ENCODE measurements around the gene APP. TPM values are rescaled to one million over a fixed set of nuclear protein-coding genes. Genes with fewer than 3 reads are reported as not detected.

Gene APP
- total RNA-seq, 1 donor from 2014 or later: 321 TPM

DNA sequence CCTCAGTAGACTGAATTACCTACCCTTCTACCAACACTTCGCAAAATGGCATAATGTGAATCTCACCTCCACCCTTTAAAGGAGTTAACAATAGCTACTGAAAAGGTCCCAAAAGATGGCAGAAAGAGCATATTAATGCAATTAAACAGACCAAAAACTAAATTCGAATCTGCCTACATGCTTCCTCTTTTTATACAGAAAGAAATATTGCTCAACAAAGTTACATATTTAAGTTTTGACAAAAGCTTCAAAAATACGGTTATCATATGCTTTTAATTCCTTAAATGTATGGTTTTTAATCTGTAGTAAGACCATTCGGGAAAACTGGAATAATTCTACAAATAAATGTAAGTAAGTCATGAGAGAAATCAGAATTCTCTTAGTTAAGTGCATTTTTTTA lies 2.2 kb downstream of the APP start:
- DNase-seq (ENCODE audit: missing footprints) (no peak), ATAC-seq (no peak)
- intact Hi-C loops (cut with DNase I): loop anchor here (5.0 kb wide), 2 partner anchors 41 to 271 kb away; no protein-coding TSS in a partner anchor

DNA sequence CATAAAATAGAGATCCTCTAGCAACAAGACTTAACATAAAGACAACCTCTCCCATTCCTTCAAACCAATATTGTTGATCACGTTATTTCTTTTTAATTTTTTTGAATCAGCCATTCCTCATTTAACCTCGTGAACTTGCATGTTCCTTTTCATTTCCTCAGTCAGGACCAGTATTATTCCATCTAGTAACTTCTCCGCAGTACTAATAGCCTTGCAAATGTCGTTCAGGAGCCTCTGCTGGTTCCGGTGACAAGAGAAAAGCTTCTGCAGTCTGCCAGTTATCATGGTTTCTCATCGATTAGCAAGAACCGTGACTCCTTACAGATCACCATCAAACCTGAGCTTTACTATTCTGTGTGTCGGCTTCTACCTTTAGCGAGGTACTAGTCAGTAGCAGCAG lies 3.0 kb downstream of the APP start:
- ATAC-seq (no peak), DNase-seq (ENCODE audit: missing footprints) (no peak)
- intact Hi-C loops (cut with DNase I): loop anchor here (5.0 kb wide), 2 partner anchors 40 to 270 kb away; no protein-coding TSS in a partner anchor

DNA sequence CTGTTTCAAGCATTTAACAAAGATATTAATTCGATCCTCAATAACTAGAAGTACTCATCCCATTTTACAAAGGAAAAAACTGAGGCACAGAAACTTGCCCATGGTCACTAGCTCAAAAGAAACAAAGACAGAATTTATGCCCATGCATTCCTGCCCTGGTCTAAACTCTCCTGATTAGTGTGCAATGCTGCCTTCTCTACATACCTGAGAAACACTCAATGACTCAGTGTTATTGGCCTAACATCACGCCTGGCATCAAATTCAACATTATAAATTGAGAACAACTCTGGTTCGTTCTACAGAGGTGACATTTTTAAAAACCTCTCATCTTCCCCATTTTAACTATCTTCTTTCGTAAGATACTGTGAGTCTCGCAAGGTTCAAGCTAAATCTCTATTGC lies 5.2 kb downstream of the APP start:
- no peak for DNase-seq (ENCODE audit: missing footprints)
- no peak for ATAC-seq
- intact Hi-C loops (cut with DNase I): loop anchor here (5.0 kb wide), 2 partner anchors 38 to 268 kb away; no protein-coding TSS in a partner anchor

DNA sequence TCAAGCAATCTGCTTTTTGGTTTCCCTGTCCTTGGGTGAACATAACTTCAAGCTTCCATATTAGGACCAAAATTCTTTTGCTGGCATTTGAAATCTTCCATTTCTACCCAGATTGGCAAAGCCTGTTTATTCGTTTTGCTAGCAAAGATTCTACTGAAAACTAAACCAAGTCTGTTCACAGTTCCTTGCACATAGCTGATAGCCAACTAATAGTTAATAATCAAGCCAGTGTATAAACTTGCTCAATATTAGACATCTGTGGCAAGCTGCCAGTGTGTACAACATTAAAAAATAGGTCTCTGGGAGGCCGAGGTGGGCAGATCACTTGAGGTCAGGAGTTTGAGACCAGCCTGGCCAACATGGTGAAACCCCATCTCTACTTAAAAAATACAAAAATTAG lies 6.3 kb downstream of the APP start:
- ATAC-seq (no peak), DNase-seq (ENCODE audit: missing footprints) (no peak)
- intact Hi-C loops (cut with DNase I): no loop called here

DNA sequence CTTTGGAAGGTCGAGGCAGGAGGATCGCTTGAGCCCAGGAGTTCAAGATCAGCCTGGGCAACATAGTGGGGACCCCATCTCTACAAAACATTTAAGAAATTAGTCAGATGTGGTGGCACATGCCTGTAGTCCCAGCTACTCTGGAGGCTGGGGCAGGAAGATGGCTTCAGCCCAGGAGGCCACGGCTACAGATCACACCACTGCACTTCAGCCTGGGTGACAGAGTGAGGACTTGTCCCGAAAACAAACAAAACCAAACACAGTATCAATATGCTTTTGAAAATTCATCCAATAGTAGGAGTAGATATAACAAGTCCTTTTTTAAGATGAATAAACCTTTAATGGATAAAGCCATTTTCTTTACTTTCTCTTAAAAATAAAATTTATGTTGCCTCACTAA lies 8.5 kb downstream of the APP start:
- no peak for DNase-seq (ENCODE audit: missing footprints)
- ATAC-seq: no peak
- intact Hi-C loops (cut with DNase I): no loop called here

DNA sequence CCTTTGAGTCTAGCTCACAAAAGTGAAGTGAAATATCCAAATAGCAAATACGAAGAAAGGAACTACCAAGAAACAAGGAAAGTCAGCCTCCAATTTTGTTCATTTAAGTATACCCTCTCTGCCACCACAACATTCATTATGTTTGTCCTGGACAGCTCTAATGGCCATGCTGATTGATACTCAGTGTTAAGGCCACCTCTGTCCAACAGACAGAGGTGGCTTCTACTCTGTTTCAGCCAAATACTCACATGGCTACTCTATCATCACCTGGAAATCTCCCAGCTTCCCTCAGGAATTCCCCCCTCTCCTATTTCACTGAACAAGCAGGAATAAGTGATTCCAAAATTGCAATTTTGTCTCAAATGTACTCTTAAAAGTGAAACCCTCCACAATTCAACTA lies 10.7 kb downstream of the APP start:
- DNase-seq (ENCODE audit: missing footprints): no peak
- no peak for ATAC-seq
- intact Hi-C loops (cut with DNase I): no loop called here

DNA sequence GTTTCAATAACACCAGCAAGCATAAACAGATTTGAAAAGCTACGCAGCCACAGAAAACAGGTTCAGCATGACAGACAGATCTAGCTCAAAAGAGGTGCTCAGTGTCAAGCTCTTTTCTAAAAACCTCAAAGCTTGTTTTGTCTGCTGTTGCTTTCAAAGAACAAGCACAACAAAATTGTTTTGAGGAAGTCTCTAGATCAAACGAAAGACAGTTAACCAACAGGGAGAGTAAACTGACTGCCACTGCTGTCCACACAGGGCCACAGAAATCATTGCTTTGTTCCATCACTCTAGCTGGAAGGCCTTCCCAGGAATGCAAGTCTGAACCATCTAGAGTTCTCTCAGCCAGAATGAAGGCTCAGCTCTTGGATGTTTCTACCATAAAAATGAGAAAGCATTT lies 12.8 kb downstream of the APP start:
- no peak for ATAC-seq
- no peak for DNase-seq (ENCODE audit: missing footprints)
- intact Hi-C loops (cut with DNase I): no loop called here

DNA sequence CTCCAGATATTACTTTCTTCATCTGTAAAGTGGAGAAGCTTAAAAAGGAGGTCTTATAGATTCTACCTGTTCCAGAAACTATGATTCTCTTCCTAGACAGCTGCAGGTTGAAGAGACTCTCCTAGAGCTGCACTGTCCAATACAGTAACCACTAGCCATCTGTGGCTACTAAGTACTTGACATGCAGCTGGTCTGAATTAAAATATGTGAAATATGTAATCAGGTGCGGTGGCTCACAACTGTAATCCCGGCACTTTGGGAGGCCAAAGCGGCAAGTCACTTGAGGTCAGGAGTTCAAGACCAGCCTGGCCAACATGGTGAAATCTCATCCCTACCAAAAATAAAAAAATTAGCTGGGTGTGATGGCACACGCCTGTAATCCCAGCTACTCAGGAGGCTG lies 15.8 kb downstream of the APP start:
- intact Hi-C loops (cut with DNase I): no loop called here
- ATAC-seq (no peak), DNase-seq (ENCODE audit: missing footprints) (no peak)

DNA sequence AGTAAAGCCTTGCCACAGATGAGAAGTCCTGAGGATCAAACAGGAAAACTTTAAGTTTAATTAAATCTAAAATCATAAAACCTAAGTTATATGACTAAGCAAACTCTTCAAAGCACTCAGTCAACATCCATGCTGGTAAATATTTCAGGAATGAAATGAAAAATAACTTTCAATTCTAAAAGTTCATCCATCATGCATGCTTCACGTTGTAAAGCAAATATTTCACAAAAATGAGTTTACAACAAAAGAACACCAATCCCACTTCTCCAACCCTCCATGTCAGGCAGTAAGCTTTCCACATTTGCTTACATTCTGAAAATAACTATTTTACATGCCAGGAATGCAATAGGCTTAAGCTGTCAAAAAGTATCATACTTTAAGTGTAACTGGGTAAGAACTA lies 16.8 kb downstream of the APP start:
- no peak for DNase-seq (ENCODE audit: missing footprints)
- no peak for ATAC-seq
- intact Hi-C loops (cut with DNase I): no loop called here

DNA sequence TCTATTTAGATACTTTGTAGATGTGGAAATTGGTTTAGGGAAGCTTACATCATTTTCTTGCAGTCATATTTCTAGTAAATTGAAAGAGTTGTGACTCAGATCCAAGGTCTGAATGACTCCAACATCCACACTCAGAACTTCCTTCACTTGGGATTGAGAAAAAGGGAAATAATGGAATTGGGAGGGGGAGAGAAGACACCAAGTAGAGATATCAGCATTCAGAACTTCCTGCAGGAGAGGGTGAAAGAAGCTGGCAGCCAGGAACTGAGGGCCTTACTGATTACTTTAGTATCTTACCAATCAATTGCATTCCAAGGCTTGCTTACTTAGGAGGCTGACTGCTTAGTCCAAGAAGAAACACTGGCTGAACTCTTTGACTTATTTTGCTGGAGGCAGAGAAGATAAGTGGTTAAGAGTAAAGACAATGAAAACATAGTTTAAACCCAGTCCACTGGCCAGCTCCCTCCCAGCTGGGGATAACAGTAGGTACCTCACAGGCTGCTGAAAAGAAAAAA lies 21.7 kb downstream of the APP start:
- intact Hi-C loops (cut with DNase I): loop anchor here (10.0 kb wide), 1 partner anchor 414 kb away; the partner anchor contains the start of genes ATP5PF and GABPA
- no peak for DNase-seq (ENCODE audit: missing footprints)
- ATAC-seq: no peak

DNA sequence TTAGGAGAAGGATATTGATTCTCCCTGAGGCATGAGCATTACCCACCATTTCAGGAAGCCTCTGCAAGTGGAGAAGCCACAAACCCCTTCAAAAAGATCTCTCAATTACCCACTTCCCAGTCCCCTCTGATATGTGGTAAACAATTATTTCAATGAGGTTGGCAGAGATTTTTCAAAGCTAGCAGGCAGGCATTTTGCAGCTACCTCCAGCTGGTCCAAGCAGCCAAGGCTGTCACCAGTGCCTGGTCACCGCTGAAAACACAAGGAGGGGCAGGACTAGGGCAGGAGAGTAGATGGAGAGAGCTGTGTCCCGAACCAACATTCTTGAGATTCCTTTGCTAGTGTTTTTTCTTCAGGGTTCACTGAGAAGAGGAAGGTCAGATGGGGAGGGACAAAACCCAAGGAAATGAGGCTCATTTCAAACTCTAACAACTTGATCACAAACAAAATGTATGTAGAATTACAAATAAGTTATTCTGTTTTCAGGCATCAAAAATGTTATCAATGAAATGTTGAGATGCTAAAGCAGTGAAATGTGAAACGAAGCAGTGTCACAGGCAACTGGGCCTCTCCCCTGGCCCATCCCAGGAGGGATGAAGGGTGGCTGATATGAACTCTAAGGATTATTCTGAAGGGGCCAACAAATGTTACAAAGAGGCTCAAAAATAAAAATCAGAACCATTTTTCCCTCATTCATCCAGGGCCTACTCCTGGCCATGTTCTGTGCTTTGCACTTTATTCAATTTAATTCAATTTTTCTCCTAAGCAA lies 22.3 kb downstream of the APP start:
- peak; percentile 63 for DNase-seq (ENCODE audit: missing footprints)
- intact Hi-C loops (cut with DNase I): loop anchor here (10.0 kb wide), 1 partner anchor 413 kb away; the partner anchor contains the start of genes ATP5PF and GABPA
- peak; percentile 84 for ATAC-seq

DNA sequence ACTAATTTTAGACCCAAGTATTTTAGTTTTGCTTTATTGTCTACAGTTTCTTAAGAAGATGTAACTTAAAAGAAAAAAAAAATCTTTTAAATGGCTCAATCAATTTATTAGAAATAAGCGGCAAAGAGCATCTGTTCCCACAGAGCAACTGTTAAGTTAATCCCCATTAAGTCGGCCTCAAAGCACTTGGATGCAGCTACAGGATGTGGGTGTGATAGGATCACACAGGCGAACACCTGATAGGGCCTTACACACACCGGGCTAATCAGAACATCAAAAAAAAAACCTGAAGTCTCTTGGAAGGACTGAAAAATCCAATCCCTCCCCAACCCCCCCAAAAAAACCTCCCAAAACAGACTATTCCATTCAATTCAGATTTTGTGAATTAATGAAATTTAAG lies 23.0 kb downstream of the APP start:
- DNase-seq (ENCODE audit: missing footprints) (no peak), ATAC-seq (no peak)
- intact Hi-C loops (cut with DNase I): loop anchor here (10.0 kb wide), 1 partner anchor 413 kb away; the partner anchor contains the start of genes ATP5PF and GABPA

DNA sequence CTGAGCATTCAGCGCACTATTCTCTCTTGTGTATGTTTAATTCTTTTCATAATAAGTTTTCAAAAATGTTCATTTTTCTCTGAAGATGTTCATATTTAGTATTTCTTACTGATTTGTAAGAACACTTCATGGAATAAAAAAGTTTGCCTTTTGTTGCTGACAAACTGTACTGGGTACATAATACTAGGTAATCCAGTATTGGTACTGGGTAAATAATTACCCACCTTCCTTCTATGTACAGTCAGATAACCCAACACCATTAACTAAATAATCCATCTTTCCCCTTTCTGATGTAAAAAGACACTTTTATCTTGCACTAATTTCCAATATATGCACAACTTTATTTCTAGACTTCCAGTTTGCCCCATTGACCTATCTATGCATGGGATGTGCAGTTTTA lies 23.9 kb downstream of the APP start:
- no peak for ATAC-seq
- intact Hi-C loops (cut with DNase I): loop anchor here (10.0 kb wide), 1 partner anchor 412 kb away; the partner anchor contains the start of genes ATP5PF and GABPA
- no peak for DNase-seq (ENCODE audit: missing footprints)

DNA sequence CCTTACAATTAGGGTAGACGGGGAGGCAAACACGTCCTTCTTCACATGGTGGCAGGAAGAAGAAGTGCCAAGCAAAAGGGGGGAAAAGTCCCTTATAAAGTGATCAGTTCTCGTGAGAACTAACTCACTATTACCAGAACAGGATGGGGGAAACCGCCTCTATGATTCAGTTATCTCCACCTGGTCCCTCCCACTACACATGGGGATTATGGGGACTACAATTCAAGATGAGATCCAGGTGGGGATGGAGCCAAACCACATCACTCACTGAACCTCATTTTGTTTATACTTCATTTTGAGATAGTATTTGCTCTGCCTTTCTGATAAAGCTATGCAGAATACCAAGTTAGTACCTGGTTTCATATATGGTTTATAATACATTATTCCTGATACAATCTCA lies 26.5 kb downstream of the APP start:
- ATAC-seq: no peak
- no peak for DNase-seq (ENCODE audit: missing footprints)
- intact Hi-C loops (cut with DNase I): loop anchor here (10.0 kb wide), 1 partner anchor 409 kb away; the partner anchor contains the start of genes ATP5PF and GABPA

DNA sequence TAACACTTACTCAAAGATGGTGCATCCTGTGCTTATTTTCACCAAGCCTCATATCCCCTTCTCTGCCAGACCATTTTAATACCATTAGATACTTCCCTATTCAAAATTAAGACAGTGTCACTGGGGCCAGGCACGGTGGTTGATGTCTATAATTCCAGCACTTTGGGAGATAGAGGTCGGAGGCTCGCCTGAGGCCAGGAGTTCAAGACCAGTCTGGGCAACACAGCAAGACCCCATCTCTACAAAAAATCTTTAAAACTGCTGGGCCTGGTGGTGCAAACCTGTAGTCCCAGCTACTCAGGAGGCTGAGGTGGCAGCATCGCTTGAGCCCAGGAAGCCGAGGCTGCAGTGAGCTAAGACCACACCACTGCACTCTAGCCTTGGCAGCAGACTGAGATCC lies 28.2 kb downstream of the APP start:
- ATAC-seq (no peak), DNase-seq (ENCODE audit: missing footprints) (no peak)
- intact Hi-C loops (cut with DNase I): loop anchor here (10.0 kb wide), 1 partner anchor 408 kb away; the partner anchor contains the start of genes ATP5PF and GABPA

DNA sequence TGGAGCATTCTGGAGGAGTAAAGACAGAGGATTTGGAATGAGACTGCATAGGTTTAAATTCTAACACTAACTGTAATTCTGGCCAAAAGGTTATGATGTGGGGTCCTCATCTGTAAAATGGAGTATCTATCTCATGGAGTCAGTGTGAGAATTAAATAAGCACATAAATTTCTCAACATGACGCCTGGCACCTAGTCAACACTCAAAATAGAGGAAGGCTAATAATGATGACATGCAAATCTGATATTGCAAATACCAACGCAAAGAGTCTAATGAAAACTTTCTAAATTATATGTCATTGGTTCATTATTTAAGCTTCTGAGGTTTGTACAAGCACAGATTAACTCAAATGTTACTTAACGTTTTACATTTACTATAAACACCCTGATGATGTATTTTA lies 29.6 kb downstream of the APP start:
- no peak for DNase-seq (ENCODE audit: missing footprints)
- no peak for ATAC-seq
- intact Hi-C loops (cut with DNase I): loop anchor here (10.0 kb wide), 1 partner anchor 406 kb away; the partner anchor contains the start of genes ATP5PF and GABPA

DNA sequence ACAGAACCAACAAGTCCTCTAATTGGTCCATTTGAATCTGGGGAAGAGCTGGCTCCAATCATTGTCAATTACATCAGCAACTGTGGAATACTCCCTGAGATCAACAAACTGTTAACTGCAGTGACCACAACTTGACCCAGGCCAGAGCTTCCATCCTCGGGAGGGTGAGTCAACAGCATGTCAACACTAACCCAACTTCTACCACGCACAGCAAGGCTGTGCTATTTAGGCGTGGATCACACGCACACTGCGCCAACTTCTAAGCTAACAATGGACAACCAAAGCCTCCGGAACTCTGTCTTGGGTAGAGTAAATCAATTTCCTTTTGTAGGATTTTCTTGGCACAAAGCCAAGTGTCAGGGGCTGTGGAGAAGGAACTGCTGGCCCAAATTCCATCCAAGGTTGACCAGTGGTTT lies 30.4 kb downstream of the APP start:
- intact Hi-C loops (cut with DNase I): loop anchor here (10.0 kb wide), 1 partner anchor 405 kb away; the partner anchor contains the start of genes ATP5PF and GABPA
- DNase-seq (ENCODE audit: missing footprints) (no peak), ATAC-seq (peak; percentile 95)

DNA sequence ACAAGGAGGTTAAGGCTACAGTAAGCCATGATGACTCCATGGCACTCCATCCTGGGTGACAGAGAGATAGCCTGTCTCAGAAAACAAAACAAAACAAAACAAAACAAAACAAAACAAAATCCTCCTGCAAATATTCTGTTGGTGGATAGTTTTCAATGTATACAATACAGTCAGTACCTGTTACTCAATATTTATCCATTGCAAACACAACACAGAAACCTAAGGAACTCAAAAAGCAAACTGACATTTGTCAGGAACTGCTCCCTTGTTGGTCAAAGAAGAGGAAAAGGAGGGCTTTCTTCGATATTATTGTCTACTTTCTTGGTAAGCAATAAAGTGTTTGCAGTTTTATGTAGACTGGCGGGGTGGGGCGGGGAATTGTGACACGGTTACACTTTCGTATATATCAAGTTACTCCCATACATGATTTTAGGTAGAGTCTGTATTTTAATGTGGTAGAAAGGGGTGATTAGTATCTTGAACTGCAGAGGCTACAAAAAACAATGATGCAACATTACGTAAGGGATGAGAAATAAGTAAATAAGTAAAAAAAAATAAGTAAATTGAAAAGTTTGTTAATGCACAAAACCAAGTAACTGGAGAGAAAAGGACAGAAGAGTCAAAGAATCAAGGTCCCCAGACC lies 31.8 kb downstream of the APP start:
- intact Hi-C loops (cut with DNase I): no loop called here
- no peak for DNase-seq (ENCODE audit: missing footprints)
- ATAC-seq: no peak

DNA sequence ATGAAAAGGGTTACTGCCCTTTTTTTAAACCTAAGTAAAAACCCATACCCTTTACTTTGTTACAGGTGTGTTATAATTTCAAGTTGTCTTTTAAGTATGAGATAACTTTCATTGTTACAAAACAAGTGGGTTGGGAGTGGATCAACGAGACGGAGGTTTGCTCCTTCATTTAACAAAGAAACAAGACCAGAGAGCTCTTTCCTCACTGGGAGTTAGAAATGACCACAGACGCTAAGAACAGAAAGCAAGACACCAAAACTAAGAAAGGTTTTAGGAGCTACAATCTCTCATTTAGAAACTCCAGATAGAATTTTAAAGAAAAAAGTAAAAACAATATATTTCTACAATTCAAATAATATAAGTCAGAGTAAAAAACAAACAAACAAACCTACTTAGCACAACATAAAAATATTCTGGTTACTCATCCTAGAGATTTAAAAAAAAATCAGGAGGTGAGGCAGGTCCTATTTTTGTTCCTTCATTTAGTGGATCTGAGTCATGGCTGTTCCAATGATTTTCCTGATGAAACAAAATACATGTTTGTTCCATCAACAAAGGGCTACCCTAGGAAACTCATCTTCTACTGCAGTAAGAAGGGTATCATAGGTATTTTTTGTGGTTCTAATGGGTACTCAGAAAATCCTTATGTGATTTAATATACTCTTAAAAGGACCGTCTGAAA lies 33.0 kb downstream of the APP start:
- intact Hi-C loops (cut with DNase I): no loop called here
- ATAC-seq: no peak
- DNase-seq (ENCODE audit: missing footprints): no peak

Measured in Right ventricle myocardium inferior (tissue), 1 donor.